Measurements from ENCODE around the gene RPRD1B. TPM values are rescaled to one million over a fixed set of nuclear protein-coding genes. Genes with fewer than 3 reads are reported as not detected.

RPRD1B gene
- total RNA-seq, 1 experiment from 2014 or later = 55.1 TPM

GRCh38 chr20:38065764-38066375 is 32.3 kb downstream of the RPRD1B start:
- no peaks in the 10 kb centered on the region; the same call in 1 of the 2 replicates for H3F3A ChIP-seq (ENCODE audit: insufficient read depth, low read depth)
- H3K4me2 ChIP-seq = no peak overlapping the region
- no peaks in the 10 kb centered on the region for H3K79me2 ChIP-seq (ENCODE audit: low read depth)
- no peak overlapping the region for H3K27ac ChIP-seq
- H4K20me1 ChIP-seq (ENCODE audit: insufficient read depth) = no peaks in the 10 kb centered on the region
- TF ChIP-seq, protein P1, sequence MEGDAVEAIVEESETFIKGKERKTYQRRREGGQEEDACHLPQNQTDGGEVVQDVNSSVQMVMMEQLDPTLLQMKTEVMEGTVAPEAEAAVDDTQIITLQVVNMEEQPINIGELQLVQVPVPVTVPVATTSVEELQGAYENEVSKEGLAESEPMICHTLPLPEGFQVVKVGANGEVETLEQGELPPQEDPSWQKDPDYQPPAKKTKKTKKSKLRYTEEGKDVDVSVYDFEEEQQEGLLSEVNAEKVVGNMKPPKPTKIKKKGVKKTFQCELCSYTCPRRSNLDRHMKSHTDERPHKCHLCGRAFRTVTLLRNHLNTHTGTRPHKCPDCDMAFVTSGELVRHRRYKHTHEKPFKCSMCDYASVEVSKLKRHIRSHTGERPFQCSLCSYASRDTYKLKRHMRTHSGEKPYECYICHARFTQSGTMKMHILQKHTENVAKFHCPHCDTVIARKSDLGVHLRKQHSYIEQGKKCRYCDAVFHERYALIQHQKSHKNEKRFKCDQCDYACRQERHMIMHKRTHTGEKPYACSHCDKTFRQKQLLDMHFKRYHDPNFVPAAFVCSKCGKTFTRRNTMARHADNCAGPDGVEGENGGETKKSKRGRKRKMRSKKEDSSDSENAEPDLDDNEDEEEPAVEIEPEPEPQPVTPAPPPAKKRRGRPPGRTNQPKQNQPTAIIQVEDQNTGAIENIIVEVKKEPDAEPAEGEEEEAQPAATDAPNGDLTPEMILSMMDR (conservative IDR thresholded peaks at IDR 0.05) = no peak
- no peak for TF ChIP-seq EZH2 (IDR thresholded peaks at IDR 0.05; ENCODE audit: low read depth)
- no peaks in the 10 kb centered on the region for H3K4me1 ChIP-seq (replicated peaks; ENCODE audit: insufficient read depth)
- no peak overlapping the region for H2AFZ ChIP-seq
- intact Hi-C loops (cut with micrococcal nuclease; ENCODE audit: unreplicated experiment) = no loop called here
- CTCF ChIA-PET = no interaction called here
- POLR2A ChIA-PET (ENCODE audit: unreplicated experiment) = no interaction called here
- H3K9me3 ChIP-seq (ENCODE audit: insufficient read depth, low read depth) = no peaks in the 10 kb centered on the region; the same call in 1 of the 2 replicates
- H3K4me3 ChIP-seq = no peak overlapping the region
- DNase-seq = no peak
- H3K9me2 ChIP-seq (ENCODE audit: insufficient read depth) = no peaks in the 10 kb centered on the region
- H3K36me3 ChIP-seq (ENCODE audit: low read depth) = peaks cover 60% of the 10 kb centered on the region
- H3K27me3 ChIP-seq (ENCODE audit: insufficient read depth, low read depth) = no peaks in the 10 kb centered on the region
- BruUV-seq (replicated peaks) = no TSS peak

DNA sequence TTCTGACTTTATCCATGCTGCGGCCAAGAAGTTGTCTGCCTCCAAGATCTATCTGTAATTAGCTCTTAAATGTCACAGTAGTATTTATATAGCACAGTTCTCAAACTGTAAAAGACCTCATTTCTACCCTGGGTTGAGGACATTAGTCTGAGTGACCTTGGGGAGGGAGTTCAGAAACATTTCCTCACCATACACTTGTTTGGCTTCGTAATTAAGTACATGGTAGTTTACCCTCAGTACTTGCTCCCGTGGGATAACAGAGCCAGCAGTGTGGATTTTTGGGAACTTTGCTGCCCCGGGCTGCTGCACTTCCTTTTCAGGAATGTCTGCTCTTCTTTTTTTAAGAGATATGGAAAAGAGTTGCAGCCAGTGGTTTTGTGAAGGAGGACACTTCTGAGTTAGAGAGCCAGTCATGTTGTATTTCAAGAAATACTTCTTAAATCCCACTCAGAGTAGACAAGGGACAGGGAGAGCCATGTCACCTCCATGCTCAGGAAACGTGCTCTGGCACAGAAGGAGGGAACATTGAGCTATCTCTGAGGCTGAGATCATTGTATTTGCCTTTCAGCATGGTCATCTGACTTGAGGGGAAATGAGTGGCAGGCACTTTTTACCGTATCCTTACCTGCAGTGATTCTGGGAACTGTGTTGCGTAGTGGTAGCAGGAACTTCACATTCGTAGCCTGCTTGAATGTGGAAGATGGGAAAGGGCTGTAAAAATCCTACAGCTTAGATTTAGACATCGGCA is 33.6 kb downstream of the RPRD1B start:
- ChIA-PET CTCF (no interaction called here), POLR2A (ENCODE audit: unreplicated experiment) (no interaction called here)
- no peak overlapping the region for H3K27ac ChIP-seq

DNA sequence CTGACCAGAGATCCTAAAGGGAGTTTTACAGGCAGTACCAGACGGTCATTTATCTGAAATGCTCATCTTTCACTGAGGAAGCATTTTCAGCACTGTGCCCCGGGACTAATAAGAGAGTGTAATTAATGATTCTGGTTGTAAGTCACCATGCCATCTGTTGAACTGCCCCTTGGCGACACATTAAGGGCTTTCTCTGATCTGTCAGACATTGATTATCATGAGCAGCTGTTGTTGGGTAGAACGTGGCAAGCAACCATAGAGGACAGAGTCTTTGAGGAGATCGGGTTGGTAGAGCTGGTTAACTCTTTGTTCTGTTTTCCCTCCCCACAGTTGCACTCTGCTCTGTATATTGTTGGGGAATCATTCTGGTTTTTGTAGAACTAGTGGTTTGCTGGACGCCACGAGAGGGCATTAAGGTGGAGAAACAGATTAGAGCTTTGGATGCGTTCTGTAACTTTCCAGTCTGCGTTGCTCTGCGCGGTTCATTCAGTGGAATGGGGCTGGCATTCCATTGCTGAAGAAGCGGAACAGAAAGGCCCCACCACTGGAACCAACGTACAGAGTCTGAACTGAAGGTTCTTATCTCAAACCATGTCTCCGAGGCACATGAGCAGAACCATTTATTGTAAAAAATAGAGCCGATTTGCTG is 34.3 kb downstream of the RPRD1B start:
- Histone ChIP-seq H3K79me2 (ENCODE audit: low read depth) (no peaks in the 10 kb centered on the region), H4K20me1 (ENCODE audit: insufficient read depth) (no peaks in the 10 kb centered on the region), H3K9me3 (ENCODE audit: insufficient read depth, low read depth) (peaks cover 4% of the 10 kb centered on the region), H3K27ac (no peak overlapping the region), H3K36me3 (ENCODE audit: low read depth) (peaks cover 77% of the 10 kb centered on the region), H3K27me3 (ENCODE audit: insufficient read depth, low read depth) (no peaks in the 10 kb centered on the region), H3K9me2 (ENCODE audit: insufficient read depth) (no peaks in the 10 kb centered on the region), H3K4me1 (replicated peaks; ENCODE audit: insufficient read depth) (peaks cover 5% of the 10 kb centered on the region; the same call in 1 of the 2 replicates), H2AFZ (no peak overlapping the region), H3K4me2 (no peak overlapping the region), H3F3A (ENCODE audit: insufficient read depth, low read depth) (peaks cover 8% of the 10 kb centered on the region), H3K4me3 (no peak overlapping the region)
- TF ChIP-seq, protein P1 (conservative IDR thresholded peaks at IDR 0.05) = no peak
- TF ChIP-seq EZH2 (IDR thresholded peaks at IDR 0.05; ENCODE audit: low read depth) = no peak
- intact Hi-C loops (cut with micrococcal nuclease; ENCODE audit: unreplicated experiment) = no loop called here
- ChIA-PET POLR2A (ENCODE audit: unreplicated experiment) (no interaction called here), CTCF (interaction anchor here (0.6 kb wide), 1 partner anchor 1975 kb away, joined by 4 read pairs; no protein-coding TSS in a partner anchor)
- DNase-seq = no peak
- BruUV-seq (replicated peaks) = no TSS peak

More for the DNA sequence above, 33.6 kb downstream of the RPRD1B start:
- no peaks in the 10 kb centered on the region for H3K4me1 ChIP-seq (replicated peaks; ENCODE audit: insufficient read depth)
- intact Hi-C loops (cut with micrococcal nuclease; ENCODE audit: unreplicated experiment) = no loop called here
- TF ChIP-seq, protein P1 (conservative IDR thresholded peaks at IDR 0.05) = no peak
- TF ChIP-seq EZH2 (IDR thresholded peaks at IDR 0.05; ENCODE audit: low read depth) = no peak
- H3K79me2 ChIP-seq (ENCODE audit: low read depth) = no peaks in the 10 kb centered on the region
- H3K36me3 ChIP-seq (ENCODE audit: low read depth) = peaks cover 70% of the 10 kb centered on the region
- H2AFZ ChIP-seq = no peak overlapping the region
- BruUV-seq (replicated peaks) = no TSS peak
- H4K20me1 ChIP-seq (ENCODE audit: insufficient read depth) = no peaks in the 10 kb centered on the region
- H3K4me2 ChIP-seq = no peak overlapping the region
- no peaks in the 10 kb centered on the region for H3K27me3 ChIP-seq (ENCODE audit: insufficient read depth, low read depth)
- H3K4me3 ChIP-seq = no peak overlapping the region
- H3F3A ChIP-seq (ENCODE audit: insufficient read depth, low read depth) = peaks cover under 1% of the 10 kb centered on the region
- no peak for DNase-seq
- no peaks in the 10 kb centered on the region for H3K9me2 ChIP-seq (ENCODE audit: insufficient read depth)
- H3K9me3 ChIP-seq (ENCODE audit: insufficient read depth, low read depth) = peaks cover 3% of the 10 kb centered on the region

Measured in PC-9 (cell line).